Astrocyte (in vitro differentiated cells and primary cell): Measurements from ENCODE around the gene BMAL1. TPM values are rescaled to one million over a fixed set of nuclear protein-coding genes. Genes with fewer than 3 reads are reported as not detected.

Source experiments
- DNase-seq: peaks from one replicate; pipeline ENCODE4 v3.0.0-alpha.2; 2010; ENCODE audit warnings: low read depth
- FAIRE-seq: peaks from 2 replicates; lab custom pipeline; 2011; peaks lifted over from hg19 to GRCh38; lab: Jason Lieb, UNC
- H2AFZ ChIP-seq: 2 replicates; pipeline ENCODE4 v1.6.0; 2012; ENCODE audit warnings: low read depth, low read length, inconsistent platforms
- H3K27ac ChIP-seq: 2 replicates; pipeline ENCODE4 v1.5.1; 2011; ENCODE audit warnings: low read depth, low read length, inconsistent platforms
- H3K27me3 ChIP-seq: 2 replicates; pipeline ENCODE4 v1.6.0; 2011; ENCODE audit warnings: low read length, inconsistent platforms; ENCODE audit not compliant: insufficient read depth
- H3K36me3 ChIP-seq: 2 replicates; pipeline ENCODE4 v1.5.1; 2011; ENCODE audit warnings: low read length, inconsistent platforms; ENCODE audit not compliant: insufficient read depth
- H3K4me1 ChIP-seq: 2 replicates; pipeline ENCODE4 v1.5.1; 2011; ENCODE audit warnings: low read length, inconsistent platforms; ENCODE audit not compliant: insufficient read depth
- H3K4me2 ChIP-seq: 2 replicates; pipeline ENCODE4 v1.6.0; 2012; ENCODE audit warnings: low read length, inconsistent platforms
- H3K4me3 ChIP-seq: 2 replicates; pipeline ENCODE4 v1.5.1; 2011; ENCODE audit warnings: low read depth, mild to moderate bottlenecking, low read length, inconsistent platforms; ENCODE audit not compliant: insufficient read depth
- H3K79me2 ChIP-seq: 2 replicates; pipeline ENCODE4 v1.6.0; 2012; ENCODE audit warnings: mild to moderate bottlenecking, low read length, inconsistent platforms; ENCODE audit not compliant: insufficient read depth
- H3K9ac ChIP-seq: 2 replicates; pipeline ENCODE4 v1.6.0; 2012; ENCODE audit warnings: mild to moderate bottlenecking, low read length, inconsistent platforms
- H3K9me3 ChIP-seq: 2 replicates; pipeline ENCODE4 v1.5.1; 2012; ENCODE audit warnings: low read depth, mild to moderate bottlenecking, low read length, inconsistent platforms; ENCODE audit not compliant: insufficient read depth
- H4K20me1 ChIP-seq: 2 replicates; pipeline ENCODE4 v1.6.0; 2012; ENCODE audit warnings: low read length, inconsistent platforms; ENCODE audit not compliant: insufficient read depth
- H3K27ac Mint-ChIP-seq: one replicate; pipeline ENCODE4 v1.8.0; 2021; ENCODE audit warnings: mild to moderate bottlenecking, mixed read lengths; ENCODE audit not compliant: unreplicated experiment
- H3K27me3 Mint-ChIP-seq: one replicate; pipeline ENCODE4 v1.8.0; 2021; ENCODE audit warnings: low read depth, mixed read lengths; ENCODE audit not compliant: unreplicated experiment
- H3K36me3 Mint-ChIP-seq: one replicate; pipeline ENCODE4 v1.8.0; 2021; ENCODE audit warnings: low read depth, mixed read lengths; ENCODE audit not compliant: unreplicated experiment
- H3K4me1 Mint-ChIP-seq: one replicate; pipeline ENCODE4 v1.8.0; 2021; ENCODE audit warnings: low read depth, mixed read lengths; ENCODE audit not compliant: unreplicated experiment
- H3K4me3 Mint-ChIP-seq: one replicate; pipeline ENCODE4 v1.8.0; 2021; ENCODE audit warnings: mild to moderate bottlenecking, moderate library complexity, mixed read lengths; ENCODE audit not compliant: unreplicated experiment
- H3K9me3 Mint-ChIP-seq: one replicate; pipeline ENCODE4 v1.8.0; 2021; ENCODE audit warnings: mild to moderate bottlenecking, mixed read lengths; ENCODE audit not compliant: unreplicated experiment
- EZH2 ChIP-seq: IDR thresholded peaks from 2 replicates; pipeline ENCODE4 v1.6.1; 2012; ENCODE audit warnings: mild to moderate bottlenecking, low read length, inconsistent platforms; ENCODE audit not compliant: insufficient read depth
- total RNA-seq: library from RNA; stranded (reverse); gene quantifications from 2 replicates; pipeline ENCODE4 v1.2.1, GENCODE V29; 2021
- TF ChIP-seq, protein P1 (sequence below): IDR thresholded peaks from 2 replicates; pipeline ENCODE4 v1.5.1; 2011; ENCODE audit warnings: low read depth, mild to moderate bottlenecking, inconsistent platforms, low read length, moderate library complexity; ENCODE audit not compliant: insufficient read depth

Gene BMAL1
- total RNA-seq, 1 donor from 2014 or later: 26.9 TPM

DNA sequence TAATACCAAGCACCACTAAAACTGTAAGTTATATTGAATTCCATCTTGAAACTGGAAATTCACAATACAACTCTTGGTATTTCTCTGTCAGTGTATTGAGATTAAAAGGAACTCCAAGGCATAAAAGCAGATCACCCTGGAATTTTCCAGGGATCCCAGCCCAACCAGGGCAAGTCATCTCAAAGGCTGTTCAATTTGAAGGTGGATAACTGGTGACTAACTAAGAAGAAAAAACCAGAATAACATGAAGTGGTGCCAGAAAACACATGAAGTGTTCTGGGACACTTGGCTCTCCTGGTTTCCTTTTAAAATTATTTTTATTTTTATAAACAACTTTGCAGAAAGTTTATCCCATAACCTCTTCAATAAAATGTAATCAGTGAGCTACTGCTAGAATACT lies 7.8 kb upstream of the BMAL1 start:
- no peak for FAIRE-seq

DNA sequence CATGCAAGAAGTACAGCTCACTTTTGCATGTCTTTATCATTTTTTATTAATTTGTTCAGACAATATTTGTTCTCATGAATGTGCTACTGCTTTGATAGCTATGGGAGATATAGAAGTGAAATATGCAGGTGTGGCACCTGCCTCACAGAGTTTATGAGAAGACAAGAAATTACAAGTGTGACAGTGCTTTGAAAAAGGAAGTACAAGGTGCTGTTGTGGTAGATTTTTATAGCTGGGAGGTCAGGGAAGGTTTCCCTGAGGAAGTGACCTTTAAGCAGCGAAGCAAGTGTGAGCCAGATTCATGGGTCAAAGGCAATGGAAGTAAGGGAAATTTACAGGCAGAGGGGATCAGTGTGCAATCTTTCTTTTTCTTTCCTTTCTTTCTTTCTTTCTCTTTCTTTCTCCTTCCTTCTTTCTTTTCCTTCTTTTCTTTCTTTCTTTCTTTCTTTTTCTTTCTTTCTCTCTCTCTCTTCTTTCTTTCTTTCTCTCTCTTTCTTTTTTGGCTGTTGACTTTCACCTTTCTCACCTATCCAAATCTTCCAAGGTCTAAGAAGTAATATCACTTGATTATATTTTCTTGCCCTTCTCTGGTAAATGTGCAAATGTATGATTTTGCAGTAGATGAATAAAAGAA lies 6.4 kb upstream of the BMAL1 start:
- H3K4me3 ChIP-seq: no peak overlapping the region
- H3K9ac ChIP-seq: no peak overlapping the region
- no peaks in the 10 kb centered on the region for H4K20me1 ChIP-seq
- peaks cover 2% of the 10 kb centered on the region for H3K4me1 Mint-ChIP-seq
- peaks cover 2% of the 10 kb centered on the region for H3K36me3 Mint-ChIP-seq
- no peak overlapping the region for H3K27ac Mint-ChIP-seq
- H3K4me3 Mint-ChIP-seq: no peak overlapping the region
- TF ChIP-seq, protein P1, sequence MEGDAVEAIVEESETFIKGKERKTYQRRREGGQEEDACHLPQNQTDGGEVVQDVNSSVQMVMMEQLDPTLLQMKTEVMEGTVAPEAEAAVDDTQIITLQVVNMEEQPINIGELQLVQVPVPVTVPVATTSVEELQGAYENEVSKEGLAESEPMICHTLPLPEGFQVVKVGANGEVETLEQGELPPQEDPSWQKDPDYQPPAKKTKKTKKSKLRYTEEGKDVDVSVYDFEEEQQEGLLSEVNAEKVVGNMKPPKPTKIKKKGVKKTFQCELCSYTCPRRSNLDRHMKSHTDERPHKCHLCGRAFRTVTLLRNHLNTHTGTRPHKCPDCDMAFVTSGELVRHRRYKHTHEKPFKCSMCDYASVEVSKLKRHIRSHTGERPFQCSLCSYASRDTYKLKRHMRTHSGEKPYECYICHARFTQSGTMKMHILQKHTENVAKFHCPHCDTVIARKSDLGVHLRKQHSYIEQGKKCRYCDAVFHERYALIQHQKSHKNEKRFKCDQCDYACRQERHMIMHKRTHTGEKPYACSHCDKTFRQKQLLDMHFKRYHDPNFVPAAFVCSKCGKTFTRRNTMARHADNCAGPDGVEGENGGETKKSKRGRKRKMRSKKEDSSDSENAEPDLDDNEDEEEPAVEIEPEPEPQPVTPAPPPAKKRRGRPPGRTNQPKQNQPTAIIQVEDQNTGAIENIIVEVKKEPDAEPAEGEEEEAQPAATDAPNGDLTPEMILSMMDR: no peak
- no peak for TF ChIP-seq EZH2
- DNase-seq (no peak), FAIRE-seq (no peak)
- H3K79me2 ChIP-seq: no peaks in the 10 kb centered on the region
- peaks cover 10% of the 10 kb centered on the region for H3K4me1 ChIP-seq
- H3K9me3 Mint-ChIP-seq: no peaks in the 10 kb centered on the region
- no peak overlapping the region for H3K27ac ChIP-seq
- no peaks in the 10 kb centered on the region for H3K36me3 ChIP-seq
- peaks cover 20% of the 10 kb centered on the region for H3K27me3 Mint-ChIP-seq
- no peaks in the 10 kb centered on the region for H3K9me3 ChIP-seq
- no peak overlapping the region for H2AFZ ChIP-seq
- H3K4me2 ChIP-seq: no peak overlapping the region
- peaks cover 10% of the 10 kb centered on the region for H3K27me3 ChIP-seq

More for the DNA sequence above, 7.8 kb upstream of the BMAL1 start:
- DNase-seq: peak; percentile 69
- Histone ChIP-seq H2AFZ (no peak overlapping the region), H4K20me1 (no peaks in the 10 kb centered on the region), H3K4me2 (peak overlapping the region; percentile 51), H3K27me3 (peaks cover 6% of the 10 kb centered on the region), H3K9ac (no peak overlapping the region), H3K27ac (peak overlapping the region; percentile 16), H3K4me1 (peaks cover 10% of the 10 kb centered on the region), H3K9me3 (no peaks in the 10 kb centered on the region), H3K36me3 (no peaks in the 10 kb centered on the region), H3K79me2 (no peaks in the 10 kb centered on the region), H3K4me3 (no peak overlapping the region)
- H3K36me3 Mint-ChIP-seq: peaks cover 2% of the 10 kb centered on the region
- no peak for TF ChIP-seq EZH2
- TF ChIP-seq, protein P1: no peak
- no peak overlapping the region for H3K27ac Mint-ChIP-seq
- peaks cover 2% of the 10 kb centered on the region for H3K4me1 Mint-ChIP-seq
- no peaks in the 10 kb centered on the region for H3K9me3 Mint-ChIP-seq
- H3K27me3 Mint-ChIP-seq: peaks cover 15% of the 10 kb centered on the region
- no peak overlapping the region for H3K4me3 Mint-ChIP-seq

GRCh38 chr11:13276454-13276831 lies 1.1 kb upstream of the BMAL1 start:
- FAIRE-seq (no peak), DNase-seq (no peak)
- Mint-ChIP-seq H3K4me1 (peaks cover 12% of the 10 kb centered on the region), H3K27ac (peak overlapping the region; percentile 70), H3K9me3 (no peaks in the 10 kb centered on the region), H3K27me3 (peaks cover 24% of the 10 kb centered on the region), H3K4me3 (peak overlapping the region; percentile 94), H3K36me3 (peaks cover 2% of the 10 kb centered on the region)
- Histone ChIP-seq H3K27ac (no peak overlapping the region), H3K4me1 (peaks cover 16% of the 10 kb centered on the region), H4K20me1 (peaks cover 31% of the 10 kb centered on the region), H3K9me3 (no peaks in the 10 kb centered on the region), H3K4me3 (peak overlapping the region; percentile 97), H3K27me3 (peaks cover 20% of the 10 kb centered on the region), H3K79me2 (peaks cover 31% of the 10 kb centered on the region), H2AFZ (peak overlapping the region; percentile 98), H3K9ac (peak overlapping the region; percentile 80), H3K4me2 (peak overlapping the region; percentile 100), H3K36me3 (no peaks in the 10 kb centered on the region)
- TF ChIP-seq EZH2: no peak
- TF ChIP-seq, protein P1: no peak
